HS-5 (cell line): Measurements from ENCODE around the gene ELMO3.
A peak's percentile ranks its signal among the peaks of the same experiment; 100 is the strongest.

Experiments used
- DNase-seq: peaks from one replicate; pipeline ENCODE4 v3.0.0-alpha.2; 2012; ENCODE audit warnings: low read depth

The ELMO3 gene

GRCh38 chr16:67199011-67199807, at the start of gene ELMO3:
TSS of gene ELMO3 (plus strand) at chr16:67199131. CDS start at chr16:67199327, 196 bp downstream.
- no peak for DNase-seq

- DNase-seq = no peak
Measured at GRCh38 chr16:67149276-67150046, 49.5 kb upstream of the ELMO3 start.

GRCh38 chr16:67150047-67150832, 48.7 kb upstream of the ELMO3 start:
- DNase-seq = no peak

DNA sequence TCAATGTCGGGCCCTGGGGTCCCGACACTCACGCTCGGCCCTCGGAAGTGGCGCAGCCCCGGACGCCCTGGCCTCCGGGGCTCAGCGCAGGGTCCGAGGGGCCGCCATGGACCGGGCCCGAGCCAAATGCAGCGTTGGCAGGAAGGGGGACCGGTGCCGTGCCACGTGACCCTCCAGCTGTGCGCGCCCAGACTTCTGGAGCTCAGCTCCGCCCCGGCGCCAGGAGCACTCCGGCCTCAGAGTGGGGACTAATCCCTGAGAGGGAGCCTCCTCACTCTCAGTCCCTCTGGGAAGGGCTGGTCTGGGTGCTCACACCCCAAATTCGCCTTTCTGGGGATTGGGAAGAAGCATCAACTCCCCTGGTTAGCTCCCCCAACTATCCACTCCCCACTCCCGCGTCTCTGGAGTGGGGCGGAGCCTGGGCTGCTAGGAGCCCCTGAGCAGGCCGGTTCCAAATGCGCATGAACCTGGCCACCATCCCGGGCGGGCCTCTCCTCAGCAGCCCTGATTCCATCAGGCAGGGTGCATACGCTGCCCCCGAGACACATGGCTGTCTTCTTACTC, 48.0 kb upstream of the ELMO3 start, which contains the start of gene B3GNT9:
Gene B3GNT9, minus strand, starts transcription at position 166 of the 564 bp plus-strand sequence. CDS start 513 bp downstream, outside the sequence.
- DNase-seq = peak; percentile 58

DNA sequence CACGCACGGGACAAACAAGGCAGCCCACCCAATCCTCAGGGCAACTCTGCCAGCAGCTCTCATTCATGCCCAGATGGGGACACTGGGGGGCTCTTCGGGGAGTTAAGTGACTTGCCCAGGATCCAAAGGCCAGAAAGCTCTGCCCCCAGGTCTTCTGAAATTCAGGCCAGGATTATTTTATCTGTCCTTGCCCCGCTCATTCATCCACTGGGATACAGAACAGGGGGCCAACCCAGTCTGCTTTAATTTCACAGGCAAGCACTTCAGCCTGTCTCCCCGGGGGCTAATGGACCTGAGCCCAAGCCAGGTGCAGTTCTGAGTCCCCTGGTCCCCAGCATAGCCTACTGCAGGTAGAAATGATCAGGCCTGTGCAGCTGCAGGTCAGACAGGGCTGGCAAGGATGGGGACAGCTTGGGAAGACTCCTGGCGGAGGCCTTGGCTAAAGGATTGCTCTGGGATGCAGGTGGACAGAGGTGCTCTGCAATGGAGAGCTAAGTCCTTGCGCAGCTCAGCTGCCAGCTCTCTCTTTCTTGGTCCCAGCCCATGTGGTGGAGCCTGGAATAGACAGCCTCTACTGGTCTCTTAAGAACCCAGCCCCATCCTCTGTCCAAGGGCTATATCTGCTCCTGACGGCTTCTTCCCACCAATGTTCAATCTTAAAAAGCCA, 47.4 kb upstream of the ELMO3 start:
- no peak for DNase-seq

DNA sequence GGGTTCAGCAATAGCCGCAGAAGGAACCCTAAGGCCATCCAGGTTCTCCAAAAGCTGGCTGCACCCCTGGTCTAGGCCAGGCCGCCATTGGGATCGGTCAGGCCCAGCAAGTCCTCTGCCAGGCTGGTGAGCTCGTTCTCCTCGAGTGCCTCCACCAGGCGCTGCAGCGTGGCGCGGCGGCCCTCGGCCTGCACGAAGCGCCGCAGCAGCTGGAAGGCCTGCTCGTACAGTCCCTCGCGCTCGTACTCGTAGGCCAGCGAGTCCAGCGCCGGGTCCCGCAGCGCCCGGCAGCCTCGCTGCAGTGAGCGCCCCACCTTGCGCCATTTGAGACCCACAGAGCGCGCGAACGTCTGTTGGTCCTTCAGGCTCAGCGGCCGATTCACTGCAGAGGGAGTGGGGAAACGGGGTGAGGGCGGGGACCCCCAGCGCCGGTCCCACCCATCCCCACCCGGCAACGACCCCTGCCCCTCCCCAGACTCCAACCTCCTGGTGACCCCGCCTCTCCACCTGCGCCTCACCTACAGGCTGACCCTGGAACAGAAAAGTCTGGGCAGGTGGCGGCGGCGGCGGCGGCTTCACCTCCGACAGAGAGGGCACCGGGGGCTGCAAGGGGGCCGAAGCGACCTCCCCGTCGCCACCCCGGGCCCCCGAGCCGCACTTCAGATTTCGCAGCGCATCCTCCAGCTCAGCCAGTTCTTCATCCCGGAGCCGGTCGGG, 44.2 kb upstream of the ELMO3 start:
- no peak for DNase-seq

- no peak for DNase-seq
Measured at GRCh38 chr16:67155295-67156142, 43.4 kb upstream of the ELMO3 start.

DNA sequence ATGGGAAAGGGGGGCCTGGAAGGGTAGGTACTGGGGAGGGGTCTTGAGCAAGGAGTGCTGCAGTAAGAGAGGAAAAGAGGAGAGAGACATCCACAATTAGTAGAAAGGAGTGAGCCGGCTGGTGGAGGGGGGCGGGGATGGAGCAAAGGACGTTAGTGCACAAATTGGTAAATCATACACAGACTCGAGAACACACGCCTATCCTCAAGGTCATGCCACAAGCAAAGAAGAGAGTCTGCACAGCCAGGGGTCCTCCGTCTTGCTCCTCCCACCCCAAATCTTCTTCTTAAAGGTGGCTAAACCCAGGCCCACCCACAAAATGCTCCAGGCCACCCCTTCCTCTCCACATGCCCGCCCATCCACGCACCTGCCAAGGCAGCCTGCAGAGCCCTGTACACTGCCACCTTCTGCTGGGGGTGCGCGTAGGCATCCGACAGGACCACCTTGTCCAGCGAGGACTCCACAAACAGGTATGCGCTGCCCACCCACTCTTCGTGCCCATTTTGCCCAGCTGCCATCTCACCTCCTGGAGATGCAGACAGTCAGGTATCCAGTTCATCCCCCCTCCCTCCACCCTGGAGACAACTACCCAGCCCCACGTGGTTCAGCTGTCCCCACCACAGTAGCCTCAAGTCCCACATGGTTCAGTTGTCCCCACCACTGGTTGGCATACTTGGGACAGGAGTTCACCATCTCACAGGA, 42.6 kb upstream of the ELMO3 start:
- DNase-seq = no peak

GRCh38 chr16:67157106-67157748, 41.7 kb upstream of the ELMO3 start:
- no peak for DNase-seq

- no peak for DNase-seq
Measured at GRCh38 chr16:67157892-67158635, 40.9 kb upstream of the ELMO3 start.

DNA sequence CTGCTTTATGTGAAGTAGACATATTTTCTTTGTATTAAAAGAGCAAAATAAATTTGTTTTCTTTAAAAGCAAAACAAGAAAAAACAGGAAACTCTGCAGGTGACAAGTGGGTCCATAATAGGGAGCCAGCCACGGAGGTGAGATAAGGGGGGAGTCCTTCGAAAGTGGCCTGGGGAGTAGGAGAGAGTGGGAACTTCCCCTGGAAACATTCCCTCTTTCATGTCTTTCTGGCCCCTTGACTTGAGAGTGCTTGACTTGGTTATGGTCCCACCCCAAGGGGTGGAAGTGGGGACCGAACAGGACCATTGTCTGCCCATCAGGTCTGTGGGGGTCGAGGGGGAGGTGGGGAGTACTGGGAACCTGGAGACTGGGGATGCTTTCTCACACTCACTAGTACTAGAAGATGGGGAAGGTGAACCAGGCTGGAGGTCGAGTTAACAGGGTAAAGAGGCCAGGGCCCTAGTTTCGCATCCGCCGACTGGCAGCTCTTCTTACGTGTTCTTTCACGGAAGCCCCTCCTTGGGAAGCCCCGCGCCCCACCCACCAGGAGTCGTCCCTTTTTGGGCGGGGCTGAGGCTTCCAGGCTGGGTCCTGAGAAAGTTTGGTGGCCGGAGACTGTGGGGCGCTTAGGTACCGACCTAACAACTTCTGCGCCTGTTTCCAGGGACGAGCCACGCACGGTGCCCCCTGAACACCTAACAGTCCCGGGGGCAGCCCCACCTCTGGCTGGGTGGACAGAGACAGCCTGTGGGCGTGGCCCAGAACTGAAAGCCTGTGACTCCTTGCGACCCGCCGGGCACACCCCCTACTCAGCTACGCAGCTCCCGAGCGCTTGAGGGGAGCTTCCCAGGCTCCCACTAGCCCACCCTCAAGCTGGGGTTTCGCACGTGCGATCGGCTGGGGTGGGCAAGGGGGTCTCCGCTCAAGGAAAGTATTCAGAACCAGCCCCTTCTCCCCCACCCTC, 40.0 kb upstream of the ELMO3 start:
- no peak for DNase-seq

DNA sequence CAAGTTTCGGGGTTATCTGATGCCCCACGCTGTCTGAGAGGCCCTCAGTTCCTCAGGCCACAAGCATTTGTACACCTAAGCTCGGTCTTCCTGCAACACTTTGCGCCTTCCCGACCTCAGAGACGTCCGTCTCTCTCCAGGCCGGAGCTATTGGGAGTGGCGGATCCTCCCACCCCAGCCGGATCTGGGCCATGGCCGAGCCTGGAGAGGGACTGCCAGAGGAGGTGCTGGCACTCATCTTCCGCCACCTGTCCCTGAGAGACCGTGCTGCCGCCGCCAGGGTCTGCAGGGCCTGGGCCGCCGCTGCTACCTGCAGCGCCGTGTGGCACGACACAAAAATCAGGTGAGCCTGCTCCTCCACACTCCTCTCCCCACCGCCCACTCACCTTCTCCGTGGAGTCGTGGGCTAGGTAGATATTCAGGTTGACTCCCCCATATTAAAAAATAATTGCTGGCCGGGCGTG, 37.3 kb upstream of the ELMO3 start:
- DNase-seq = no peak

GRCh38 chr16:67162506-67163163, 36.3 kb upstream of the ELMO3 start:
- no peak for DNase-seq

- DNase-seq = no peak
Measured at GRCh38 chr16:67163164-67163998, 35.5 kb upstream of the ELMO3 start.

GRCh38 chr16:67163999-67164558, 34.9 kb upstream of the ELMO3 start:
- no peak for DNase-seq
